Measurements from ENCODE around the gene SLC24A3. TPM values are rescaled to one million over a fixed set of nuclear protein-coding genes. Genes with fewer than 3 reads are reported as not detected.

The SLC24A3 gene
- total and polyA plus RNA-seq, 2 experiments from 2014 or later, result not detected

DNA sequence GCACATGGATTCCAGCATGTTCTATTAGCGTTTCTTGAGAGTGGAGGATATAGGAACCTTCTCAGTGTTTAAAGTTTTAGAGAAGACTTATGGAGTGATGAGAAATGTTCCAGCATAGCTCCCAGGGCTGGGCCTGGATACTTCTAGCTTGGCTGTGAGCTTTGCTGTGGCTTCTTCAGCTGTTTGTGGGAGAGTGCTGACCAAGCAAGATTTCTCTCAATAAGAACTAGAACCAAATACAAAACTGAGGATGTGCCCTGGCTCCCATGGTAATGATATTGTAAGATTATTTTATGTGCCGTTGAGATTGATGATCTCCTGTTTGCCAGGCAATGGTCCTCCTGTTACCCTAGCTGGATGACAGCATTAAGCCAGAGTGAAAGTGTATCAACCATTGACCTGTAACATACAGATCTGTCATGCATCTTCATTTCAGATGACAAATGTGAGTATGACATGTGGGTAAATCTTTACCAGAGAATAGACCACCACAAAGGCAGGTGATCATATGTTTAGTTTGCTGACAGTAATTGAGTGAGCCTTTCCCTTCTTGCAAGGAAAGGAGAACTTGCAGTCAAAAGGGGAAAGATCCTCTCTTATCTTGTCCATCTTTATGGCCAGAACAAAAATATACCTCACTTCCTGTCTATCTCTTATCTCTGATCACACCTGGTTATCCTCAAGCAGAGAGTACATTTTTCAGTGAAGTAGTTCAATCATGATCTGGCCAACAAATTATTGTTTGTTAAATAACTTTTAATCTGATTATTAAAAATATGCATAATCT is 180.1 kb downstream of the SLC24A3 start:
- Histone ChIP-seq H3K36me3 (ENCODE audit: low read depth) (no peaks in the 10 kb centered on the region), H3K9me3 (ENCODE audit: low read depth) (no peaks in the 10 kb centered on the region), H3K27me3 (replicated peaks; ENCODE audit: insufficient read depth) (no peaks in the 10 kb centered on the region), H3K9ac (no peak overlapping the region), H3K4me3 (no peak overlapping the region), H2AFZ (no peak overlapping the region), H3K27ac (no peak overlapping the region), H3K9me2 (ENCODE audit: insufficient read depth) (no peaks in the 10 kb centered on the region), H3K4me2 (ENCODE audit: unreplicated experiment) (no peak overlapping the region), H3K4me1 (ENCODE audit: insufficient read depth) (no peaks in the 10 kb centered on the region), H3K79me2 (ENCODE audit: insufficient read depth) (no peaks in the 10 kb centered on the region), H3F3A (ENCODE audit: insufficient read depth) (no peaks in the 10 kb centered on the region), H4K20me1 (ENCODE audit: insufficient read depth) (no peaks in the 10 kb centered on the region)
- WGBS, 2 experiments (ENCODE audit: low coverage in 1 of 2, low lambda C conversion rate in 2 of 2, missing lambda C conversion rate in 2 of 2), result 33 to 39% methylated on average over 2 of the region's 2 CpGs
- no peak for DNase-seq
- no peak for TF ChIP-seq EZH2phosphoT487 (IDR thresholded peaks at IDR 0.05; ENCODE audit: insufficient read depth, low read depth)
- TF ChIP-seq EZH2 (IDR thresholded peaks at IDR 0.05; ENCODE audit: insufficient read depth, poor library complexity, severe bottlenecking), result no peak
- in situ Hi-C loops (cut with MboI), result no loop called here

DNA sequence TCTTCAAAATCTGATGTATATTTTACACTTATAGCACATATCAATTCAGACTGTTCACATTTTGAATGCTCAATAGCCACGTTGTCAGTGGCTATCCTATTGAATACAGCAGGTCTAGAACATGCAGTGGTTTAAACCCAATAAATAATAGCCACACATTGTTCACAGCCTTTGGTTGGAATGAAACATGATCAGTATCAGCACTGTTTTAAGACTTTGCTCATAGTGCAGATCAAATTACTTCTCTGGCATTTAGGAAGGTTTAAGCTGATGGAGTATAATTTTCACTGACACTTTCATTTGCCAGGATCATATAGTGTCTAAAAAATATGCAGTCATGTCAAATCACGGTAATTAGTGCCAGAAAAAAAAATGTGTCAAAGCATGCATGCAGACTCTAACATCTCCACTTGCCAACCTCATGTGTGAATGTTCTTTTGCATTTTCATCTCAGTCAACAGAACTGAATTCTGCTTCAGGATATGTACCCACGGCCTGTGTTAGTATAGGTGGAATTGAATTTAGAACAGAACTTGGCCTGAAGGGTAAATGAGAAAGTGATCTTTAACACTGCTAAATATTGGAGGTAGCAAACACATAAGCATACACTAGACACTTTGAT is 184.1 kb downstream of the SLC24A3 start:
- in situ Hi-C loops (cut with MboI), result no loop called here
- Histone ChIP-seq H3F3A (ENCODE audit: insufficient read depth) (no peaks in the 10 kb centered on the region), H2AFZ (no peak overlapping the region), H3K9ac (no peak overlapping the region), H3K27me3 (replicated peaks; ENCODE audit: insufficient read depth) (no peaks in the 10 kb centered on the region), H3K4me2 (ENCODE audit: unreplicated experiment) (no peak overlapping the region), H3K9me2 (ENCODE audit: insufficient read depth) (no peaks in the 10 kb centered on the region), H3K79me2 (ENCODE audit: insufficient read depth) (no peaks in the 10 kb centered on the region), H3K4me3 (no peak overlapping the region), H3K27ac (no peak overlapping the region), H3K4me1 (ENCODE audit: insufficient read depth) (no peaks in the 10 kb centered on the region), H3K9me3 (ENCODE audit: low read depth) (no peaks in the 10 kb centered on the region), H3K36me3 (ENCODE audit: low read depth) (no peaks in the 10 kb centered on the region), H4K20me1 (ENCODE audit: insufficient read depth) (no peaks in the 10 kb centered on the region)
- TF ChIP-seq EZH2 (IDR thresholded peaks at IDR 0.05; ENCODE audit: insufficient read depth, poor library complexity, severe bottlenecking) (no peak), EZH2phosphoT487 (IDR thresholded peaks at IDR 0.05; ENCODE audit: insufficient read depth, low read depth) (no peak)
- DNase-seq, result no peak
- 7% methylated on average over 3 of the region's 3 CpGs for WGBS, 2 experiments (ENCODE audit: low coverage in 1 of 2, low lambda C conversion rate in 2 of 2, missing lambda C conversion rate in 2 of 2)

DNA sequence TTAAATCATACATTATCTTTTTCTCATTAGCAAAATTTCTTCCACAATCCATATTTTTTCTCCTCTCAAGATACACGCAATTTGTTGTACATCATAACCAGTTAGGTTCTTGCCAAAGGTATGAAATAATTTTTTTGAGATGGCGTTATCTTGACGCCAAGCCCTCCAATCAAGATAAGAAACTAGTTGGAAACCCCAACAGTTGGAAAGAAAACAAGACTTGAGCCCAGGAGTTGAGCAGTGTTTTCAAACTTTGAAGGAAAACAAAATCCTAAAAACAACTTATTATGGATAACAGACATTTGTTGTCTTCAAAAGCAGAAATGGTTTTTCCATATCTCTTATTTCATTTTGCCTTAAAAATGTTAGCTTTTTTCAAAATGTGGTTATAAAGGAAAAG is 184.8 kb downstream of the SLC24A3 start:
- 65 to 66% methylated on average over 3 of the region's 3 CpGs for WGBS, 2 experiments (ENCODE audit: low coverage in 1 of 2, low lambda C conversion rate in 2 of 2, missing lambda C conversion rate in 2 of 2)
- TF ChIP-seq EZH2phosphoT487 (IDR thresholded peaks at IDR 0.05; ENCODE audit: insufficient read depth, low read depth), result no peak
- no peak for TF ChIP-seq EZH2 (IDR thresholded peaks at IDR 0.05; ENCODE audit: insufficient read depth, poor library complexity, severe bottlenecking)
- H4K20me1 ChIP-seq (ENCODE audit: insufficient read depth), result no peaks in the 10 kb centered on the region
- no peaks in the 10 kb centered on the region for H3K9me3 ChIP-seq (ENCODE audit: low read depth)
- in situ Hi-C loops (cut with MboI), result no loop called here
- DNase-seq, result no peak
- H3K9me2 ChIP-seq (ENCODE audit: insufficient read depth), result no peaks in the 10 kb centered on the region
- H2AFZ ChIP-seq, result no peak overlapping the region
- H3K4me3 ChIP-seq, result no peak overlapping the region
- no peaks in the 10 kb centered on the region for H3K79me2 ChIP-seq (ENCODE audit: insufficient read depth)
- no peaks in the 10 kb centered on the region for H3K27me3 ChIP-seq (replicated peaks; ENCODE audit: insufficient read depth)
- H3K9ac ChIP-seq, result no peak overlapping the region
- no peaks in the 10 kb centered on the region for H3K36me3 ChIP-seq (ENCODE audit: low read depth)
- no peak overlapping the region for H3K27ac ChIP-seq
- H3K4me1 ChIP-seq (ENCODE audit: insufficient read depth), result no peaks in the 10 kb centered on the region
- no peaks in the 10 kb centered on the region for H3F3A ChIP-seq (ENCODE audit: insufficient read depth)
- no peak overlapping the region for H3K4me2 ChIP-seq (ENCODE audit: unreplicated experiment)

DNA sequence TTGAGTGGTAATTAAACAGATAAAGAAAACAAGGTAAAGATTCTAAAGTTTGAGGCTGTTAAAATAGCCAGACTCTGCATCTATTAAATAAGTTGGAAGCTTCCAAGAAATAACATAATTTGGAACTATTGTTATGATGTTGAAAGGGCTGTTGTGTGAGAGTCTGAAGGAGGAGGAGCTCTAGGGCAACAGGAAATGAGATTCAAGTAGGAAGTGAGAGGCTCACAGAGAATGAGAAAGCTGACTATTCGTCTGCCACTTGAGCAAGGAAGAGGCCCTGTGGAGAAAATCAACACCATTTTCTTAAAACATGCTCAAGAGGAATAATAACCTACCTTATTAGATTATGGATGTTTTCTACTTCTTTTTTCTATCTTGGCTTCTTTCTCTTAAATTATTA is 185.2 kb downstream of the SLC24A3 start:
- TF ChIP-seq EZH2phosphoT487 (IDR thresholded peaks at IDR 0.05; ENCODE audit: insufficient read depth, low read depth) (no peak), EZH2 (IDR thresholded peaks at IDR 0.05; ENCODE audit: insufficient read depth, poor library complexity, severe bottlenecking) (no peak)
- Histone ChIP-seq H4K20me1 (ENCODE audit: insufficient read depth) (no peaks in the 10 kb centered on the region), H3K27ac (no peak overlapping the region), H3K4me3 (no peak overlapping the region), H3K9me2 (ENCODE audit: insufficient read depth) (no peaks in the 10 kb centered on the region), H3K9ac (no peak overlapping the region), H3K9me3 (ENCODE audit: low read depth) (no peaks in the 10 kb centered on the region), H3F3A (ENCODE audit: insufficient read depth) (no peaks in the 10 kb centered on the region), H3K4me2 (ENCODE audit: unreplicated experiment) (no peak overlapping the region), H3K36me3 (ENCODE audit: low read depth) (no peaks in the 10 kb centered on the region), H3K79me2 (ENCODE audit: insufficient read depth) (no peaks in the 10 kb centered on the region), H2AFZ (no peak overlapping the region), H3K27me3 (replicated peaks; ENCODE audit: insufficient read depth) (no peaks in the 10 kb centered on the region), H3K4me1 (ENCODE audit: insufficient read depth) (no peaks in the 10 kb centered on the region)
- WGBS, 2 experiments (ENCODE audit: low coverage in 1 of 2, low lambda C conversion rate in 2 of 2, missing lambda C conversion rate in 2 of 2), result 19 to 30% methylated on average over 1 of the region's 1 CpG
- no peak for DNase-seq
- in situ Hi-C loops (cut with MboI), result no loop called here
